ENCODE data around the gene LGI1.

DNA sequence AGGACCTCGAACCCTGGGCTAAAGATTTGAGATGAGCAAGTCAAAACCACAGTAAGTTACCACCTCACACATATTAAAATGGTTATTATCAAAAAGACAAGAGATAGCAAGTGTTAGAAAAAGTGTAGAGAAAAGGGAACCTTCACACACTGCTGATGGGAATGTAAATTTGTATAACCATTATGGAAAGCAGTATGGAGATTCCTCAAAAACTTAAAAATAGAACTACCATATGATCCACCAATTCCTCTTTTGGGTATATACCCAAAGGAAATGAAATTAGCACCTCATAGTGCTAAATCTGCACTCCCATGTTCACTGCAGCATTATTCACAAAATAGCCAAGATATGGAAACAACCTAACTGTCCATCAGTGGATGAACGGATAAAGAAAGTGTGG is 34.6 kb upstream of the LGI1 start:
- TF ChIP-seq POLR2AphosphoS5 (IDR thresholded peaks at IDR 0.05): no peak
- TF ChIP-seq POLR2A (IDR thresholded peaks at IDR 0.05): no peak
- TF ChIP-seq, protein P1, sequence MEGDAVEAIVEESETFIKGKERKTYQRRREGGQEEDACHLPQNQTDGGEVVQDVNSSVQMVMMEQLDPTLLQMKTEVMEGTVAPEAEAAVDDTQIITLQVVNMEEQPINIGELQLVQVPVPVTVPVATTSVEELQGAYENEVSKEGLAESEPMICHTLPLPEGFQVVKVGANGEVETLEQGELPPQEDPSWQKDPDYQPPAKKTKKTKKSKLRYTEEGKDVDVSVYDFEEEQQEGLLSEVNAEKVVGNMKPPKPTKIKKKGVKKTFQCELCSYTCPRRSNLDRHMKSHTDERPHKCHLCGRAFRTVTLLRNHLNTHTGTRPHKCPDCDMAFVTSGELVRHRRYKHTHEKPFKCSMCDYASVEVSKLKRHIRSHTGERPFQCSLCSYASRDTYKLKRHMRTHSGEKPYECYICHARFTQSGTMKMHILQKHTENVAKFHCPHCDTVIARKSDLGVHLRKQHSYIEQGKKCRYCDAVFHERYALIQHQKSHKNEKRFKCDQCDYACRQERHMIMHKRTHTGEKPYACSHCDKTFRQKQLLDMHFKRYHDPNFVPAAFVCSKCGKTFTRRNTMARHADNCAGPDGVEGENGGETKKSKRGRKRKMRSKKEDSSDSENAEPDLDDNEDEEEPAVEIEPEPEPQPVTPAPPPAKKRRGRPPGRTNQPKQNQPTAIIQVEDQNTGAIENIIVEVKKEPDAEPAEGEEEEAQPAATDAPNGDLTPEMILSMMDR (IDR thresholded peaks at IDR 0.05): no peak

Data from breast epithelium (tissue), 3 donors.